OCI-LY7 (cell line): Measurements from ENCODE around the gene ZNF202.

Experiments used
- EZH2phosphoT487 ChIP-seq: fragments of 200-600 bp; sonication (generic); IDR thresholded peaks from 2 replicates; pipeline ENCODE4 v1.6.1; 2018; ENCODE audit warnings: low read depth, borderline replicate concordance, mild to moderate bottlenecking, mixed run types, antibody characterized with exemption, low read length, moderate library complexity, mixed read lengths
- TF ChIP-seq, protein P1 (sequence below): fragments of 200-600 bp; sonication (generic); conservative IDR thresholded peaks from 2 replicates; pipeline ENCODE4 v1.5.1; 2014; ENCODE audit warnings: mild to moderate bottlenecking, antibody characterized with exemption, low read length, moderate library complexity, mixed read lengths

- TF ChIP-seq EZH2phosphoT487 = no peak
- TF ChIP-seq, protein P1, sequence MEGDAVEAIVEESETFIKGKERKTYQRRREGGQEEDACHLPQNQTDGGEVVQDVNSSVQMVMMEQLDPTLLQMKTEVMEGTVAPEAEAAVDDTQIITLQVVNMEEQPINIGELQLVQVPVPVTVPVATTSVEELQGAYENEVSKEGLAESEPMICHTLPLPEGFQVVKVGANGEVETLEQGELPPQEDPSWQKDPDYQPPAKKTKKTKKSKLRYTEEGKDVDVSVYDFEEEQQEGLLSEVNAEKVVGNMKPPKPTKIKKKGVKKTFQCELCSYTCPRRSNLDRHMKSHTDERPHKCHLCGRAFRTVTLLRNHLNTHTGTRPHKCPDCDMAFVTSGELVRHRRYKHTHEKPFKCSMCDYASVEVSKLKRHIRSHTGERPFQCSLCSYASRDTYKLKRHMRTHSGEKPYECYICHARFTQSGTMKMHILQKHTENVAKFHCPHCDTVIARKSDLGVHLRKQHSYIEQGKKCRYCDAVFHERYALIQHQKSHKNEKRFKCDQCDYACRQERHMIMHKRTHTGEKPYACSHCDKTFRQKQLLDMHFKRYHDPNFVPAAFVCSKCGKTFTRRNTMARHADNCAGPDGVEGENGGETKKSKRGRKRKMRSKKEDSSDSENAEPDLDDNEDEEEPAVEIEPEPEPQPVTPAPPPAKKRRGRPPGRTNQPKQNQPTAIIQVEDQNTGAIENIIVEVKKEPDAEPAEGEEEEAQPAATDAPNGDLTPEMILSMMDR = no peak
Measured at GRCh38 chr11:123760894-123761293, 19.4 kb upstream of the ZNF202 start.
